Endodermal cell (in vitro differentiated cells): ENCODE data around the gene CHI3L2. TPM values are rescaled to one million over a fixed set of nuclear protein-coding genes. Genes with fewer than 3 reads are reported as not detected.
A peak's percentile ranks its signal among the peaks of the same experiment; 100 is the strongest.

Source experiments
- DNase-seq: peaks from one replicate; pipeline ENCODE4 v3.0.0-alpha.2; 2017
- H3K27ac ChIP-seq: 2 replicates; pipeline ENCODE4 v1.5.1; 2013; ENCODE audit warnings: mild to moderate bottlenecking, low read depth, low read length, moderate library complexity
- H3K27me3 ChIP-seq: 2 replicates; pipeline ENCODE4 v1.6.1; 2013; ENCODE audit warnings: mild to moderate bottlenecking, low read length, moderate library complexity; ENCODE audit not compliant: insufficient read depth, control insufficient read depth, poor library complexity, severe bottlenecking
- H3K36me3 ChIP-seq: 2 replicates; pipeline ENCODE4 v1.7.0; 2013; ENCODE audit warnings: mild to moderate bottlenecking, low read length, moderate library complexity; ENCODE audit not compliant: control insufficient read depth, insufficient read depth
- H3K4me1 ChIP-seq: one replicate; pipeline ENCODE4 v1.7.0; 2013; ENCODE audit warnings: low read length; ENCODE audit not compliant: control insufficient read depth, insufficient read depth
- H3K4me3 ChIP-seq: 2 replicates; pipeline ENCODE4 v1.5.1; 2013; ENCODE audit warnings: mild to moderate bottlenecking, low read length, moderate library complexity
- H3K9ac ChIP-seq: 2 replicates; pipeline ENCODE4 v1.6.1; 2013; ENCODE audit warnings: mild to moderate bottlenecking, low read length, moderate library complexity; ENCODE audit not compliant: poor library complexity, severe bottlenecking; ENCODE audit errors: extremely low read depth
- H3K9me3 ChIP-seq: 2 replicates; pipeline ENCODE4 v1.6.1; 2013; ENCODE audit warnings: mild to moderate bottlenecking, low read length, moderate library complexity; ENCODE audit not compliant: control insufficient read depth
- H3K27ac Mint-ChIP-seq: 2 replicates; pipeline ENCODE4 v1.8.0; 2020; ENCODE audit warnings: mixed read lengths
- H3K27me3 Mint-ChIP-seq: 2 replicates; pipeline ENCODE4 v1.8.0; 2021; ENCODE audit warnings: mild to moderate bottlenecking, mixed read lengths; ENCODE audit not compliant: insufficient read depth
- H3K36me3 Mint-ChIP-seq: 2 replicates; pipeline ENCODE4 v1.8.0; 2020; ENCODE audit warnings: low read depth, mixed read lengths
- H3K4me1 Mint-ChIP-seq: 2 replicates; pipeline ENCODE4 v1.8.0; 2020; ENCODE audit warnings: mixed read lengths
- H3K4me3 Mint-ChIP-seq: 2 replicates; pipeline ENCODE4 v1.8.0; 2020; ENCODE audit warnings: mild to moderate bottlenecking, moderate library complexity, mixed read lengths
- H3K9me3 Mint-ChIP-seq: 2 replicates; pipeline ENCODE4 v1.8.0; 2020; ENCODE audit warnings: mild to moderate bottlenecking, mixed read lengths
- CTCF ChIP-seq: fragments of 200-600 bp; sonication (generic); conservative IDR thresholded peaks from 2 replicates; pipeline ENCODE4 v1.5.0; 2021; ENCODE audit warnings: antibody characterized with exemption, mild to moderate bottlenecking
- WGBS, 2 experiments: methylation state at CpG; one replicate each; pipeline versions ENCODE4 v1.1.5 to v1.1.7; 2013; ENCODE audit warnings: missing lambda C conversion rate in 2 of 2, mixed read lengths in 1 of 2; ENCODE audit not compliant: insufficient coverage in 1 of 2, insufficient read length in 1 of 2; 5-methylcytosine and 5-hydroxymethylcytosine counted together
- total RNA-seq, 2 donors: library from RNA; stranded (reverse); fragmentation: NEBNext Ultra II Directional in 1 of 2; extraction: Animal tissue kit (Norgen Biotek cat#: 25700) in 1 of 2; gene quantifications; 2 replicates in 1 of 2; 3 replicates in 1 of 2; pipeline ENCODE4 v1.2.1, GENCODE V29; 2021

CHI3L2 gene
- total RNA-seq, 2 donors from 2014 or later, result not detected

GRCh38 chr1:111183308-111184069 is 44.0 kb upstream of the CHI3L2 start:
- no peak for DNase-seq
- Mint-ChIP-seq H3K4me3 (no peak overlapping the region), H3K27me3 (no peaks in the 10 kb centered on the region), H3K27ac (peak overlapping the region; percentile 32), H3K9me3 (no peaks in the 10 kb centered on the region), H3K4me1 (no peaks in the 10 kb centered on the region), H3K36me3 (peaks cover 58% of the 10 kb centered on the region)
- no peaks in the 10 kb centered on the region for H3K9me3 ChIP-seq
- WGBS, 2 experiments, result 94 to 100% methylated on average over 1 to 6 of the region's 6 CpGs
- no peak overlapping the region for H3K27ac ChIP-seq
- H3K4me1 ChIP-seq, result no peaks in the 10 kb centered on the region
- TF ChIP-seq CTCF, result no peak
- H3K36me3 ChIP-seq, result peaks cover 59% of the 10 kb centered on the region
- no peaks in the 10 kb centered on the region for H3K27me3 ChIP-seq
- H3K9ac ChIP-seq, result no peak overlapping the region
- no peak overlapping the region for H3K4me3 ChIP-seq

- Mint-ChIP-seq H3K4me1 (no peaks in the 10 kb centered on the region), H3K27me3 (no peaks in the 10 kb centered on the region), H3K9me3 (no peaks in the 10 kb centered on the region), H3K4me3 (no peak overlapping the region), H3K36me3 (peaks cover 67% of the 10 kb centered on the region), H3K27ac (no peak overlapping the region)
- no peaks in the 10 kb centered on the region for H3K4me1 ChIP-seq
- TF ChIP-seq CTCF, result no peak
- H3K27me3 ChIP-seq, result no peaks in the 10 kb centered on the region
- H3K27ac ChIP-seq, result no peak overlapping the region
- no peaks in the 10 kb centered on the region for H3K9me3 ChIP-seq
- H3K36me3 ChIP-seq, result peaks cover 53% of the 10 kb centered on the region
- no peak overlapping the region for H3K9ac ChIP-seq
- no peak for DNase-seq
- H3K4me3 ChIP-seq, result no peak overlapping the region
These were observed 42.9 kb upstream of the CHI3L2 start for GRCh38 chr1:111184663-111185062.

- TF ChIP-seq CTCF, result no peak
- Mint-ChIP-seq H3K27ac (no peak overlapping the region), H3K4me3 (no peak overlapping the region), H3K36me3 (peaks cover 33% of the 10 kb centered on the region), H3K4me1 (peaks cover 25% of the 10 kb centered on the region), H3K27me3 (no peaks in the 10 kb centered on the region), H3K9me3 (no peaks in the 10 kb centered on the region)
- H3K9me3 ChIP-seq, result no peaks in the 10 kb centered on the region
- H3K36me3 ChIP-seq, result peaks cover 13% of the 10 kb centered on the region
- WGBS, 2 experiments, result 95% methylated on average over 2 of the region's 2 CpGs
- no peak for DNase-seq
- H3K27ac ChIP-seq, result no peak overlapping the region
- no peak overlapping the region for H3K9ac ChIP-seq
- H3K27me3 ChIP-seq, result no peaks in the 10 kb centered on the region
- H3K4me3 ChIP-seq, result no peak overlapping the region
- H3K4me1 ChIP-seq, result peaks cover 12% of the 10 kb centered on the region
These were observed 36.5 kb upstream of the CHI3L2 start for GRCh38 chr1:111190931-111191451.
